A549 (cell line): ENCODE measurements around the gene VAMP4. TPM values are rescaled to one million over a fixed set of nuclear protein-coding genes. Genes with fewer than 3 reads are reported as not detected.

Experiments used
- ATAC-seq, 2 experiments: fragments of 200-7000 bp in 1 of 2; fragments of >200 bp in 1 of 2; cut with Nextera tagmentation in 1 of 2; cut with Tn5 transposase in 1 of 2; 3 replicates each; pipeline versions ENCODE4 v1.8.0 to v1.9.1; 2018 to 2020; ENCODE audit warnings: mild to moderate bottlenecking in 1 of 2, moderate library complexity in 1 of 2
- CTCF ChIA-PET: fragments of 300-600 bp; sonication (Branson Sonifier 250); formaldehyde crosslinking; extraction: SDS; loops from one replicate; lab custom pipeline; 2021; ENCODE audit warnings: antibody characterized with exemption, inconsistent platforms; lab: Yijun Ruan, JAX
- POLR2A ChIA-PET: fragments of 350-600 bp; formaldehyde crosslinking; extraction: SDS; loops from one replicate; lab custom pipeline; 2021; ENCODE audit warnings: antibody characterized with exemption, inconsistent platforms; lab: Yijun Ruan, JAX
- DNase-seq, 2 experiments: peaks; one replicate each; pipeline versions ENCODE4 v3.0.0 to v3.0.0-alpha.2; 2011 to 2016; ENCODE audit warnings: low read depth in 1 of 2, low spot score in 1 of 2
- FAIRE-seq: peaks from 2 replicates; lab custom pipeline; 2011; peaks lifted over from hg19 to GRCh38; lab: Jason Lieb, UNC
- H3K27ac ChIP-seq, 2 experiments: fragments of >200 bp; sonication (Bioruptor Twin); formaldehyde crosslinking; 3 replicates each; pipeline ENCODE4 v1.5.1; 2016 to 2017
- H3K4me1 ChIP-seq: fragments of >200 bp; sonication (Bioruptor Twin); formaldehyde crosslinking; 3 replicates; pipeline ENCODE4 v1.6.1; 2016
- H3K4me2 ChIP-seq: fragments of >200 bp; sonication (Bioruptor Twin); formaldehyde crosslinking; 3 replicates; pipeline ENCODE4 v1.6.1; 2016
- H3K4me3 ChIP-seq: fragments of >200 bp; sonication (Bioruptor Twin); formaldehyde crosslinking; 3 replicates; pipeline ENCODE4 v1.5.1; 2016
- H3K9me3 ChIP-seq: fragments of >200 bp; sonication (Bioruptor Twin); formaldehyde crosslinking; 3 replicates; pipeline ENCODE4 v1.6.1; 2016
- CHD2 ChIP-seq: fragments of 150-350 bp; IDR thresholded peaks from 2 replicates; pipeline ENCODE4 v1.6.1; 2014; ENCODE audit warnings: low read length; ENCODE audit not compliant: partially characterized antibody
- CHD4 ChIP-seq: fragments of 200-600 bp; sonication (generic); IDR thresholded peaks from 2 replicates; pipeline ENCODE4 v1.6.1; 2016; ENCODE audit warnings: antibody characterized with exemption, mild to moderate bottlenecking, borderline replicate concordance
- E2F6 ChIP-seq: IDR thresholded peaks from 2 replicates; pipeline ENCODE4 v1.6.1; 2012; ENCODE audit warnings: low read depth, borderline replicate concordance
- EHF ChIP-seq: fragments of 250-450 bp; sonication (Bioruptor Pico); IDR thresholded peaks from 2 replicates; pipeline ENCODE4 v1.5.0; 2020; ENCODE audit warnings: mild to moderate bottlenecking
- EHMT2 ChIP-seq: fragments of 200-600 bp; sonication (generic); IDR thresholded peaks from 2 replicates; pipeline ENCODE4 v1.6.1; 2016; ENCODE audit warnings: antibody characterized with exemption, low read depth, mild to moderate bottlenecking, moderate library complexity
- EP300 ChIP-seq, 2 experiments: fragments of >200 bp; sonication (Bioruptor Twin); formaldehyde crosslinking; IDR thresholded peaks; 2 replicates in 1 of 2; 3 replicates in 1 of 2; pipeline ENCODE4 v1.6.1; 2016 to 2017
- HES2 ChIP-seq: fragments of >200 bp; sonication (Bioruptor Twin); formaldehyde crosslinking; IDR thresholded peaks from 2 replicates; pipeline ENCODE4 v1.6.1; 2016
- HMGXB4 ChIP-seq: fragments of 250-450 bp; sonication (Bioruptor Pico); IDR thresholded peaks from 2 replicates; pipeline ENCODE4 v1.5.0; 2021; ENCODE audit warnings: mild to moderate bottlenecking, moderate library complexity, borderline replicate concordance
- HOXA7 ChIP-seq: fragments of 250-450 bp; sonication (Bioruptor Pico); IDR thresholded peaks from 2 replicates; pipeline ENCODE4 v1.5.0; 2020; ENCODE audit warnings: mild to moderate bottlenecking, moderate library complexity
- HOXB13 ChIP-seq: fragments of 250-450 bp; sonication (Bioruptor Pico); IDR thresholded peaks from 2 replicates; pipeline ENCODE4 v1.5.0; 2020; ENCODE audit warnings: low read depth, mild to moderate bottlenecking, moderate library complexity
- JUNB ChIP-seq: fragments of >200 bp; sonication (Bioruptor Twin); formaldehyde crosslinking; IDR thresholded peaks from 2 replicates; pipeline ENCODE4 v1.6.1; 2016
- MAX ChIP-seq: IDR thresholded peaks from 2 replicates; pipeline ENCODE4 v1.6.1; 2012
- MYC ChIP-seq: IDR thresholded peaks from 2 replicates; pipeline ENCODE4 v1.6.1; 2012; ENCODE audit warnings: mild to moderate bottlenecking, inconsistent platforms, low read length, improper control_type of control experiment, borderline replicate concordance
- NFE2L2 ChIP-seq: fragments of 150-350 bp; conservative IDR thresholded peaks from 2 replicates; pipeline ENCODE4 v1.6.1; 2014; ENCODE audit warnings: low read length
- PBX3 ChIP-seq: IDR thresholded peaks from 2 replicates; pipeline ENCODE4 v1.6.1; 2012
- POLR2AphosphoS2 ChIP-seq: conservative IDR thresholded peaks from 2 replicates; pipeline ENCODE4 v1.6.1; 2012; ENCODE audit warnings: low read length, improper control_type of control experiment, inconsistent platforms
- RAD21 ChIP-seq, 2 experiments: fragments of >200 bp in 1 of 2; sonication (Bioruptor Twin) in 1 of 2; formaldehyde crosslinking in 1 of 2; IDR thresholded peaks in 1 of 2; conservative IDR thresholded peaks in 1 of 2; 2 replicates in 1 of 2; 3 replicates in 1 of 2; pipeline ENCODE4 v1.6.1; 2012 to 2018; ENCODE audit warnings: inconsistent platforms in 1 of 2
- RNF2 ChIP-seq: fragments of 200-600 bp; sonication (generic); IDR thresholded peaks from 2 replicates; pipeline ENCODE4 v1.6.1; 2016; ENCODE audit warnings: low read depth, mild to moderate bottlenecking, antibody characterized with exemption, moderate library complexity, borderline replicate concordance
- SMC3 ChIP-seq: fragments of >200 bp; sonication (Bioruptor Twin); formaldehyde crosslinking; IDR thresholded peaks from 3 replicates; pipeline ENCODE4 v1.6.1; 2018; ENCODE audit warnings: inconsistent platforms
- SREBF2 ChIP-seq: fragments of 450-650 bp; IDR thresholded peaks from 2 replicates; pipeline ENCODE4 v1.6.1; 2014; ENCODE audit warnings: mild to moderate bottlenecking, moderate library complexity
- TFCP2L1 ChIP-seq: fragments of 250-450 bp; sonication (Bioruptor Pico); IDR thresholded peaks from 2 replicates; pipeline ENCODE4 v1.5.0; 2021; ENCODE audit warnings: mild to moderate bottlenecking
- TP53 ChIP-seq: fragments of 250-450 bp; sonication (Bioruptor Pico); IDR thresholded peaks from 2 replicates; pipeline ENCODE4 v1.5.0; 2021; ENCODE audit warnings: mild to moderate bottlenecking, moderate library complexity
- USF2 ChIP-seq: fragments of 450-650 bp; IDR thresholded peaks from 2 replicates; pipeline ENCODE4 v1.6.1; 2014; ENCODE audit warnings: antibody characterized with exemption
- ZC3H11A ChIP-seq: fragments of 450-650 bp; IDR thresholded peaks from 2 replicates; pipeline ENCODE4 v1.6.1; 2014; ENCODE audit warnings: antibody characterized with exemption, mild to moderate bottlenecking
- ZFP36 ChIP-seq: fragments of 450-650 bp; IDR thresholded peaks from 2 replicates; pipeline ENCODE4 v1.6.1; 2014; ENCODE audit warnings: borderline replicate concordance; ENCODE audit not compliant: partially characterized antibody
- WGBS: methylation state at CpG from one replicate; pipeline ENCODE4 v1.1.6; 2017; ENCODE audit errors: missing lambda C conversion rate; 5-methylcytosine and 5-hydroxymethylcytosine counted together
- polyA plus RNA-seq, 4 experiments: library from polyadenylated mRNA; depleted of rRNA in 3 of 4; stranded (reverse); fragments of >200 nt; fragmentation: RNase III in 1 of 4; extraction: RNeasy Plus Mini Kit Qiagen cat#74134 plus additional on column Dnase treatment in 1 of 4; gene quantifications; 2 replicates in 3 of 4; 3 replicates in 1 of 4; pipeline ENCODE4 v1.2.3, GENCODE V29; 2011 to 2017

The VAMP4 gene
- polyA plus RNA-seq, 2 of the 4 experiments (the other 2 are of a cell fraction) = 4.3 to 9.3 TPM

- TF ChIP-seq EHF = no peak
- TF ChIP-seq NFE2L2 = no peak
- no peak for TF ChIP-seq ZC3H11A
- TF ChIP-seq HMGXB4 (CRISPR knock-in tag) = no peak
- no peak for TF ChIP-seq EHMT2
- no peak for TF ChIP-seq CHD4
- no peak for TF ChIP-seq HES2
- no peak for TF ChIP-seq HOXB13
- no peak for TF ChIP-seq TP53
- TF ChIP-seq EP300 (IDR thresholded peaks at IDR 0.05) = no peak
- no peak for TF ChIP-seq MAX
- TF ChIP-seq SMC3 = no peak
- TF ChIP-seq, all 56 proteins: peak for 0
- H3K4me2 ChIP-seq = no peak overlapping the region
- DNase-seq = no peak
- ChIA-PET CTCF (interaction anchor here (5.0 kb wide), 1 partner anchor 13 kb away, joined by 40 read pairs; no protein-coding TSS in a partner anchor), POLR2A (no interaction called here)
- no peak for FAIRE-seq
- H3K9me3 ChIP-seq = no peaks in the 10 kb centered on the region
- no peak overlapping the region for H3K4me3 ChIP-seq
- WGBS = 87% methylated on average over 5 of the region's 5 CpGs
- ATAC-seq = no peak
- H3K4me1 ChIP-seq = no peaks in the 10 kb centered on the region
- no peak overlapping the region for H3K27ac ChIP-seq
Observed at GRCh38 chr1:171788696-171789095, 46.8 kb upstream of the VAMP4 start.

GRCh38 chr1:171787686-171788480 is 46.0 kb upstream of the VAMP4 start:
- H3K9me3 ChIP-seq = no peaks in the 10 kb centered on the region
- no peak for TF ChIP-seq POLR2AphosphoS2
- no peak for TF ChIP-seq JUNB
- TF ChIP-seq SREBF2 = no peak
- TF ChIP-seq NFE2L2 = no peak
- TF ChIP-seq, all 56 proteins: peak for 0
- 93% methylated on average over 13 of the region's 15 CpGs for WGBS
- Histone ChIP-seq H3K4me1 (peaks cover under 1% of the 10 kb centered on the region; the same call in 1 of the 3 replicates), H3K27ac (no peak overlapping the region), H3K4me2 (no peak overlapping the region), H3K4me3 (no peak overlapping the region)
- DNase-seq = no peak
- CTCF ChIA-PET = interaction anchor here (5.0 kb wide), 1 partner anchor 14 kb away, joined by 40 read pairs; no protein-coding TSS in a partner anchor
- no peak for FAIRE-seq
- no peak for ATAC-seq
- POLR2A ChIA-PET = no interaction called here

- Histone ChIP-seq H3K27ac (no peak overlapping the region), H3K4me3 (no peak overlapping the region), H3K9me3 (no peaks in the 10 kb centered on the region), H3K4me2 (no peak overlapping the region), H3K4me1 (peaks cover 5% of the 10 kb centered on the region; the same call in 1 of the 3 replicates)
- DNase-seq = no peak
- no peak for FAIRE-seq
- no peak for ATAC-seq
- CTCF ChIA-PET = interaction anchor here (5.0 kb wide), 1 partner anchor 15 kb away, joined by 40 read pairs; no protein-coding TSS in a partner anchor
- POLR2A ChIA-PET = no interaction called here
- 92% methylated on average over 2 of the region's 2 CpGs for WGBS
- no peak for TF ChIP-seq PBX3
- TF ChIP-seq JUNB = no peak
- TF ChIP-seq MYC = no peak
- TF ChIP-seq RAD21 (conservative IDR thresholded peaks at IDR 0.05 in 1 of 2, IDR thresholded peaks at IDR 0.05 in 1 of 2) = no peak
- no peak for TF ChIP-seq TFCP2L1 (CRISPR knock-in tag)
- TF ChIP-seq ZFP36 = no peak
- no peak for TF ChIP-seq USF2
- TF ChIP-seq POLR2AphosphoS2 = no peak
- no peak for TF ChIP-seq HOXA7 (CRISPR knock-in tag)
- no peak for TF ChIP-seq HMGXB4 (CRISPR knock-in tag)
- TF ChIP-seq RNF2 = no peak
- no peak for TF ChIP-seq E2F6
- TF ChIP-seq CHD2 = no peak
- TF ChIP-seq EHF = no peak
- TF ChIP-seq EHMT2 = no peak
- no peak for TF ChIP-seq SMC3
Observed at GRCh38 chr1:171786534-171786933, 44.7 kb upstream of the VAMP4 start.
